HG03439 (cell line): ENCODE measurements around the gene PTGES2.
"Not testable (repeated sequence)": the region's sequence is repeated elsewhere in the genome, so short reads cannot be mapped to it uniquely, and the experiment has no call there.

ENCODE experiments used
- ATAC-seq: cut with Tn5 transposase; IDR thresholded peaks from one replicate; pipeline ENCODE4 v1.9.1; 2021; ENCODE audit warnings: mild to moderate bottlenecking, moderate library complexity; ENCODE audit not compliant: unreplicated experiment

PTGES2 gene

GRCh38 chr9:128120741-128121465 is 6.6 kb downstream of the PTGES2 start:
- ATAC-seq, result no peak

GRCh38 chr9:128120061-128120740 is 7.3 kb downstream of the PTGES2 start:
- ATAC-seq, result no peak

GRCh38 chr9:128118971-128119665 is 8.4 kb downstream of the PTGES2 start:
- no peak for ATAC-seq

GRCh38 chr9:128118472-128118857 is 9.1 kb downstream of the PTGES2 start:
- ATAC-seq, result no peak

GRCh38 chr9:128117613-128118471 is 9.7 kb downstream of the PTGES2 start:
- peak; percentile 42 for ATAC-seq

- ATAC-seq, result no peak
Observed at GRCh38 chr9:128116104-128117083, 11.1 kb downstream of the PTGES2 start.

- no peak for ATAC-seq
Observed at GRCh38 chr9:128115187-128116103, 12.1 kb downstream of the PTGES2 start.

GRCh38 chr9:128114326-128115186 is 13.0 kb downstream of the PTGES2 start:
- ATAC-seq, result no peak

GRCh38 chr9:128113526-128114325 is 13.8 kb downstream of the PTGES2 start:
- ATAC-seq, result no peak

- ATAC-seq, result not testable (repeated sequence)
Observed at GRCh38 chr9:128111726-128112125, 15.8 kb downstream of the PTGES2 start.

GRCh38 chr9:128109050-128109709 is 18.3 kb downstream of the PTGES2 start:
- no peak for ATAC-seq

- ATAC-seq, result no peak
Observed at GRCh38 chr9:128108269-128109049, 19.1 kb downstream of the PTGES2 start.

GRCh38 chr9:128107468-128108268 is 19.9 kb downstream of the PTGES2 start:
- ATAC-seq, result no peak

- no peak for ATAC-seq
Observed at GRCh38 chr9:128106940-128107467, 20.5 kb downstream of the PTGES2 start.
